ENCODE data around the gene MMP7. TPM values are rescaled to one million over a fixed set of nuclear protein-coding genes. Genes with fewer than 3 reads are reported as not detected.
"Not testable (repeated sequence)": the region's sequence is repeated elsewhere in the genome, so short reads cannot be mapped to it uniquely, and the experiment has no call there.

MMP7 gene
- polyA plus RNA-seq, 3 donors, result 26.3 to 38.4 (median 28.6) TPM

DNA sequence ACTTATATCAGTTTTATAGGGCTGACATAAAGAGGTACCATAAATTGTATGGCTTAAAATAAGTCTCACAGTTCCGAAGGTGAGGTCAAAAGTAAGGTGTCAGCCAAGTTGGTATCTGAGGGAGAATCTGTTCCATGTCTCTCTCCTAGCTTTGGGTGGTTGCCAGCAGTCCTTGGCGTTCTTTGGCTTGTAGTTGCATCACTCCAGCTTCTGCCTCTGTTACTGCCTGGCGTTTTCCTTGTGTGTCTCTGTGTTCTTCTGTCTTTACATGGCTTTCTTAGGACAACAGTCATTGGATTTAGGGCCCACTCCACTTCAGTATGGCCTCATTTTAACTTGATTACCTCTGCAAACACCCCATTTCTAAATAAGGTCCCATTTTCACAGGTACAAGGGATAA is 16.7 kb downstream of the MMP7 start:
- DNase-seq (ENCODE audit: extremely low read depth in 1 of 11, low read depth in 9 of 11, low spot score in 4 of 11), result no peak

DNA sequence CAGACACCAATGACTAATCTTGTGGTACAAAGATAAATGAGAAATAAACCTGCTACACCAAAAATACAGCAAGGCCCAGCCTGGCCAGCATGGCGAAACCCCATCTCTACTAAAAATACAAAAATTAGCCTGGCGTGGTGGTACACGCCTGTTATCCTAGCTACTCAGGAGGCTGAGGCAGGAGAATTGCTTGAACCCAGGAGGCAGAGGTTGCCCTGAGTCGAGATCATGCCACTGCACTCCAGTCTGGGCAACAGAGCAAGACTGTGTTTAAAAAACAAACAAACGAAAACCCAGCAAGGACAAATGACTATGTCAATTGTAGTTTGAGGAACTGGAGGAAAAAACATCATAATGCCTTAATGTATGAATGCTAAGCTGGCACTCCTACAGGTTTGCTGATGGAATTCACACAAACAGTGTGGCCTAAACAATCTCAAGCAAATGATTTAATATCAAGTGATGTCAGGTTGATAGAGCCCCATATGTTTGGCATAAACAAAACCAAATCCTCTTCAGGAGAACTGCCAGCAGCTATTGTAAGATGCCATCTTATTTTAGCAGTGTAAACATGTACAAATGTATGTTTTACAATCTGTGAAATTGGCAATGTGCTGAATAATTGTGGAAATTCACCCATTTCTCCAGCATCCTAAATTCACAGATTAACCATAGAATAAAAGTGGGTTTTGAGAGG is 20.0 kb downstream of the MMP7 start:
- DNase-seq (ENCODE audit: extremely low read depth in 1 of 11, low read depth in 9 of 11, low spot score in 4 of 11), result no peak

DNA sequence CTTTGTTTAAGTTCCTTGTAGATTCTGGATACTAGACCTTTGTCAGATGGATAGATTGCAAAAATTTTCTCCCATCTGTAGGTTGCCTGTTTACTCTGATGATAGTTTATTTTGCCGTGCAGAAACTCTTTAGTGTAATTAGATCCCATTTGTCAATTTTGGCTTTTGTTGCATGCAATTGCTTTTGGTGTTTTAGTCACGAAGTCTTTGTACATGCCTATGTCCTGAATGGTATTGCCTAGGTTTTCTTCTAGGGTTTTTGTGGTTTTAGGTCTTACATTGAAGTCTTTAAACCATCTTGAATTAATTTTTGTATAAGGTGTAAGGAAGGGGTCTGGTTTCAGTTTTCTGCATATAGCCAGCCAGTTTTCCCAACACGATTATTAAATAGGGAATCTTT is 27.7 kb downstream of the MMP7 start:
- not testable (repeated sequence) for DNase-seq (ENCODE audit: extremely low read depth in 1 of 11, low read depth in 9 of 11, low spot score in 4 of 11)

DNA sequence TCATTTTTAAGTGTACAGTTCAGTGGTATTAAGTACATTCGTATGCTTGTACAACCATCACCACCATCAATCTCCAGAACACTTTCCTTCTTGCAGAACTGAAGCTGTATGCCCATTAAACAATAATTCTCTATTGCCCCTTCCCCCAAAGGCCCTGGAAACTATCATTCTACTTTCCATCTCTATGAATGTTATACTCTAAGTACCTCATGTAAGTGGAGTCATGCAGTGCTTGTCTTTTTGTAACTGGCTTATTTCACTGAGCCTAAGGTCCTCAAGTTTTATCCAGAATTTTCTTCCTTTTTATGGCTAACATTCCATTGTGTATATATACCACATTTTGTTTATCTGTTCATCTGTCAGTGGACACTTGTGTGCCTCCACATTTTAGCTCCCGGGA is 29.7 kb downstream of the MMP7 start:
- no peak for DNase-seq (ENCODE audit: extremely low read depth in 1 of 11, low read depth in 9 of 11, low spot score in 4 of 11)

DNA sequence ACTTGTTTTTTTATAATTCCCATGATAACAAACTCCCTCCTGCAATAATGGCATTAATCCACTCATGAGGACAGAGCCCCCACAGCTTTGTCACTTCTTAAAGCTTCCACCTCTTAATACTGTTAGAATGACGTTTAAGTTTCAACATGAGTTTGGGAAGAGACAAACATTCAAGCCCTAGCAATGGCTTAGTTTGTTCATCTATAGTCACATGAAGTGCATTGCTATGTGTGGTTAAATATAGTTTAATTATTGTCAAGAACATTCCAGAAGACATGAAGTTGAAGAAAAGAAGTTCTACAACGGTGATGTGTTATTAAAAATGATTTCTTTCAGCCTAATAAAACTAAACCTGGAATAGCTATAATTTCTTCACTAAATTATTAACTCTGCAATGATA is 30.6 kb downstream of the MMP7 start:
- no peak for DNase-seq (ENCODE audit: extremely low read depth in 1 of 11, low read depth in 9 of 11, low spot score in 4 of 11)

DNA sequence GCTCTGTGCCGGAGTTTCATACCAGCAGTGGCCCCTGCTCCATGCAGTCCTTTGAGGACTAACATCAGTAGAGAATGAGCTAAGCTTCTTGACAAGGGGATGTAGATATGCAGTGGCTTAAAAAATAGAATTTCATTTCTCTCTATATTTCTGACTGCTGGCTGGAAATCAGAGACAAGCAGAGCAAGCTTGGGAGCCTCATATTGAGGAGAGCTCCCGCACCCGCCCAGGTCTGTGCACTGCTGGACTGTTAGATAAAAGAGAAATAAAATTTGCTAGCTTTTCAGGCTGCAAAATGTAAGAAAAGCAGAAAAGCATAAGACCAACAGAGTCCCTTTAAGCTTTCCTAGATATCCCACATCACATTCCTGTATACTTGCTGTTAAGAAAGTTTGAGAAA is 31.4 kb downstream of the MMP7 start:
- DNase-seq (ENCODE audit: extremely low read depth in 1 of 11, low read depth in 9 of 11, low spot score in 4 of 11), result no peak

DNA sequence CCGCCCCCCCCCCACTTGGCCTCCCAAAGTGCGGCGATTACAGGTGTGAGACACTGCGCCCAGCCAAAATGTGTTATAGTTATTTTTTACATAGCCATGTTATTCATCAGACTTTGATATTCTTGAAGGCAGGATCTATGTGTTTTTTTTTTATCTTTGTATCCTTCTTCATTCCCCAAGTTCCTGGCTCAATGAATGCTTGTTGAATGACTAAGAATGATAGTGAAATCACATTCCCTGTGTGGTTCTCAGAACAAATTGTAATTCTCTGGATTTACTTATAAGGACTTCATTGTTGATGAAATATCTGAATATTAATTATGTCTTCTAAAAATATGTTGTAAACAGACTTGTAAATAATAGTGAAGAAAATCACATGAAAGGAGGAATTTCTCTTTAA is 33.5 kb downstream of the MMP7 start:
- no peak for DNase-seq (ENCODE audit: extremely low read depth in 1 of 11, low read depth in 9 of 11, low spot score in 4 of 11)

DNA sequence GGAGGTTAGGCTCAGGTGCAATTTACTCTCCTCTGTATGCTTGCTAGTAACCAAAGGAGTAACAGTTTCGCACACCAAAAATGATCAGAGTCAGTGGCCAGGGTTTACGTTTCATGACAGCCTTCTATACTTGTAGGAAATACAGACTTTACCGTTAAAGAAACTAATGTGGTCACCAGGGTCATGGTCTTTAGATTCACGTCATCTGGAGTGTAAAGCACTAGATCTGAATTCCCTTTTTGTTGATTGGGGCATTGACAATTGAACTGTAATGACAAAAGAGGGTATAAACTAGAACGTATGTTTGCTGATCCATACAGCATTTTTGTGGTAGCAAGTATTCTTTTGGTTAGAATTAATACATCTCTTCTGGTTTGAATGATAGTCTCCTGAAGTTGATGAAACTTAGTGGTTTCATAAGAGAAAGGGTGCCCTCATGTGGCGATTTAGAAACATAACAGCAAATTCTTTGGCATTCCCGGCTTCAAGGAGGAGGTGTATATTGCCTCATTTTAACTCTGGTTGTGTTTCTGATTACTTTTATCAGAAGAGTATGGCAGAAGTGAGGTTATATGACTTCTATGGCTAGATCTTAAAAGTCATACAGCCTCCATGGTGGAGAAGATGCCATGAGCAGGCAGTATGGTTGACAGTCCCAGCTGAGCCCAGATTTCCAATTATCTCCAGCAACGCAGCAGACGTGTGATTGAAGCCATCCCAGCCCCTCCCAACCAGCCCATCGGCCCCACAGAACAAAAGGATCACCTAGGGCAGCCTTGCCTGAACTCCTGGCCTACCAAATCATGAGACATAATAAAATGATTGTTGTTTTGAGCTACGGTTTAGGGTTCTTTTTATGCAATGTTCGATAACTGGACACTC is 35.1 kb downstream of the MMP7 start:
- peak; percentile 50 to 80 (median 69) for DNase-seq (ENCODE audit: extremely low read depth in 1 of 11, low read depth in 9 of 11, low spot score in 4 of 11)

DNA sequence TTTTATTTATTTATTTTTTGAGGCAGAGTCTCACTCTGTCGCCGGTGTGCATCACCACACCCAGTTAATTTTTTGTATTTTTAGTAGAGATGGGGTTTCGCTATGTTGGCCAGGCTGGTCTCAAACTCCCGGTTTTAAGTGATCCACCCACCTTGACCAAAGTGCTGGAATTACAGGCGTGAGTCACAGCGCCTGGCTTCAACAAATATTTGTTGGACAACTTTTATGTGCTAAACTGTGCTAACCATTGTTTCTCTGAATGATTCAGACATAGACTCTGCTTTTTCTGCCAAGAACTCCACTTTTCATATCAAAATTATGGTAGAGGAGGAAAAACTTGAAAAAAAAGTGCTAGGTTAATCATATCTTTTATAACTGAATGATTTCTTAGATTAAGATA is 36.3 kb downstream of the MMP7 start:
- DNase-seq (ENCODE audit: extremely low read depth in 1 of 11, low read depth in 9 of 11, low spot score in 4 of 11), result no peak

DNA sequence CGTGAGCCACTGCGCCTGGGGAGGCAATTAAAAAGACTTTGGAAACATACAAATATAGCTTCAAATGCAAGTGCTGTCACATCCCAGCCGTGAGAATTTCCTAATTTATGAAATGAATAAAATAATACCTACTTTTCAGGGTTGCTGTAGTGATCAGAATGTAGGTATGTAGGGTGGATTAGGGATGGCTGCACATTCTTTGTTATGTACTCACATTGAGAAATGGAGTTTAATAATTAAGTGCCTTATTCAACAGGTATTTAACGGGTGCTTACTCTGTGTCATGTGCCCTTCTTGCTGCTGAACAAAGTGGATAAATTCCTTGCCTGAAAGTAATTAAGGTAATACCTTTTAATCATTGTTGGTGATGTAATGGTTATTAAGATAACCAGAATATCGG is 37.0 kb downstream of the MMP7 start:
- DNase-seq (ENCODE audit: extremely low read depth in 1 of 11, low read depth in 9 of 11, low spot score in 4 of 11), result peak in 1 of 11 donors; percentile 14

DNA sequence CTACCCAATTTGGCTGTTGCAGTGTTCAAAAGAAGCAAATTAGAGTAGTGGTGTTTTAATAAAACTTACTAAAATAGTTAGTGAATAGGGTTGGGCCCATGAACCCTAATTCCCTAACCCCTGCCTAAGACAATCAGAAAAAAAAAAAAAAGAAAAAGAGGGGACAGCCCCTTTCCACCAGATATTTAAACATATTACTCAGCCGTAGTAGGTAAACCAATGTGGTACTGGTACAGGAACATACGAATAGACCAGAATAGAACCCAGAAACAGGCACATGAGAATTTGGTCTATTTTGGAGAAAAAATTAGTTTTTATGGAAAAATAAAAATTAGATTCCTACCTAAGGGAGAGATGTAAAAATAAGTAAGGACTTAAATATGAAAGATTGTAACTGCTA is 38.6 kb downstream of the MMP7 start:
- DNase-seq (ENCODE audit: extremely low read depth in 1 of 11, low read depth in 9 of 11, low spot score in 4 of 11), result no peak

DNA sequence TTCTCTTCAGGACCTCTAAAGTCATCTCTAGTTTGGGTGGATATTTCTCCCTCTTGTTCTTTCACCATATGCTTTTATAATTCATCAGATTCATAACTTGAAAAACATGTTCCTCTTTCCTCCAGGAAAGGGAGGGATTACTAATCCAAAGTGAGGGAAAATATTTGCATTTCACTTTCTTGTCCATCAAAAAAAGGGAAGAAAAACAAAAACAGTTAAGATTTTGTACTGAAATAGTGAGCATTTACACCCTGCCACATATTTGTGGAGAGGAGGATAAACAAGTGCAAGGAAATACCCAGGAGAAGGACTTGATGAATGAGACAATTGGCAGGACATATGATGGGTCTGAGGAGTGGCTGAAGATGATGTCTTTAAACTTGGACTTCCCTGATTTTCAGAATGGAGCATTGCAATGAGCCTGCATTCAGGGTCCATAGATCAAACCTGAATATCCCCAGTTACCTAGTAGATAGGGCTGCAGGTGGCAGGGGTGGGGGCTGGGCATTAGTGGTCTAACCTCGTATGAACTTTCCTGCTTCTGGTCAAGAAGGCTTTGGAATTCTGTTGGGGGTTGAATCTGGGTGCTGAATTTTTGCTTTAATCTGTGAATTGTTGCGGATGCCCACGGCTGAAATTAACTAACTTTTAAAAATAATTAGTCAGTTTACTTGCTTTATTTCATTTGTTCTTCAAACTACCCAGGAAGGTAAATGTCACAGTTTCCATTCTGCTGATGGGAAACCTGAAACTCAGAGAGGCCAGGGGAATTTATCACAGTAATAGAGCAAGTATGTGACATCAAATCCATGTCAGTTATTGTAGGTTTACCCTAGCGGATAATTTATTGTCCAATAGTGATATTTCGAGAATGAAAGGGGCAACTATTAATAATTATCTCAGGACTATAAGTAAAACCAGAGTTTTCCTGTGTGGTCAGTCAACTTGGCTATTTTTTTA is 41.1 kb downstream of the MMP7 start:
- DNase-seq (ENCODE audit: extremely low read depth in 1 of 11, low read depth in 9 of 11, low spot score in 4 of 11), result no peak

DNA sequence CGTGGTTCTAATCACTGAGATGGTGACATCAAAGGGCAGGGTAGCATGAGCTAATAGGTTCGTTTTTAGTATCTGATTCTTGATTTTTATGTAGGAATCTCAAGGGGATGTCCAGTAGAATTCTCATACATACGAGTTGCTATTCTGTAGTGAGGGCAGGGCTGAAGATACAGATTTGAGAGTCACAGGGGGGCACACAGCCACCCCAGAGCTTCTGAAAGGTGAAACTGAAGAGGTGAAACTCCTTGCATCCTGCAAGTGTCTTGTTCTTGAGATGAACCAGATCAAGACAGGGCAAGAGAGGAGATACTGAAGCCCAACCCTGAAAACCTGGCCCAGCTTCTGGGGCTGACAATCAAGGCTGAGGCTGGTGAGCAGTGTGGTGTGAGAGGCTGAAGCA is 42.3 kb downstream of the MMP7 start:
- DNase-seq (ENCODE audit: extremely low read depth in 1 of 11, low read depth in 9 of 11, low spot score in 4 of 11), result no peak

DNA sequence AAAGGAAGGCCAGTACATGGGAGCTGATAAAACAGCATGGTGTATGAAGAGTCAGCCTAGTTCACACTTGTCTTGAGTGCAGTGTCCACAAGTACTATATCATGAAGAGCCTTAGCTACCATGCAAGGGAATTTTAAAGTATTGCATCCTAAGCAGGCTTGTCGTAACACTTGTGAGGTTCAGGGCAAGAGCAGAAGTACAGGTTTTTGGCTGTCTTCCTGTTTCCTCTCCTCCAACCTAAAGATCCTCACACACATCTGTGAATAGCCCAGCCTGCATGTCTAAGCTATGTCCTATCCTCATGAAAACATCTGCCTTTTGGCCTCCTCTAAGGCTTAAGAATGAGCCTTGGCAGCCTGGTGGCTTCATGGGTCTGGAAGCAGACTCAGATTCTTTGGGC is 43.3 kb downstream of the MMP7 start:
- no peak for DNase-seq (ENCODE audit: extremely low read depth in 1 of 11, low read depth in 9 of 11, low spot score in 4 of 11)

DNA sequence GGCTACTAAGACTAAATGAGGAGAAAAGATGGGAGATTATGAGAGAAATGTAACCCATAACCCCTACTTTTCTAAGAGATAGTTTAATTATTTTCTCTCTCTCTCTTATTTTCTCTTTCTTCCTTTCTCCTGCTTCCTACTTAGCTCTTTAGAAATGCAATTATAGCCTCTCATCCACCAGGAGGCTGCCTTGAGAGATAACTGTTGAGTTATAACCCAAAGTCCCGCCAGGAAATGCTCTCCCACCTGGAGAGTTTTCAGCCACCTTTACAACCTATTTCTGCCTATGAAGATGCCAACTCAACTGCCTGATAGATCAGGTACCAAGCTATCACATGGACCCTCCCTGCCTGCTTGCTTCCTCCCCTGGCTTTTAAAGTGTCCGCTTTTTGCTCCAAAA is 44.0 kb downstream of the MMP7 start:
- no peak for DNase-seq (ENCODE audit: extremely low read depth in 1 of 11, low read depth in 9 of 11, low spot score in 4 of 11)

DNA sequence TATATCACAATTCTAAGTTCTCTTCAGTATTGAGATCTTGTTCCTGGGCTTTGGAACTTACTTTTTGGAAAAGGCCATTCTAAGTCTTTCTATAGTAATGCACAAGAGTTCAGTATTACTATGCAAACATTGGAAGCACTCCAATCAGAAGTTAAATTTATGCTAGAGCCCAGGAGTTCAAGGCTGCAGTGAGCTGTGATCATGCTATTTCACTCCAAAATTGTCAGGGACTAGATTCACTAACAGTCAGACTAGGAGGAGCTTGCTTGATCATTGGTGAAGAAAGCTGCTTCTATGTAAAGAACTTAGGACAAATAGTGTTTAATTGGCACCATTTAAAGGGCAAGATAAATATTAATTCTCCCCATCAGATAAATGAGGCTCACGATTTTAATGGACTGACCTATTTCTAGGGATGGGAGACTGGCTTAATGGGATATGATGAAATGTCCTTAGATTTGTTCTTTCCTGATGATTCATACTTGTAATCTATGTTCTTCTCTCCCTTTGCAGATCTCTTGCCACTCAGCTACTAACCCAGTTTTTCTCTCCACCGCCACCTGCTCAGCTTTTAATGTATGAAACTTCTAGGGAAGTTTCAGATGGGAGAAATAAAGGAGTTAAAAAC is 45.3 kb downstream of the MMP7 start:
- DNase-seq (ENCODE audit: extremely low read depth in 1 of 11, low read depth in 9 of 11, low spot score in 4 of 11), result no peak

DNA sequence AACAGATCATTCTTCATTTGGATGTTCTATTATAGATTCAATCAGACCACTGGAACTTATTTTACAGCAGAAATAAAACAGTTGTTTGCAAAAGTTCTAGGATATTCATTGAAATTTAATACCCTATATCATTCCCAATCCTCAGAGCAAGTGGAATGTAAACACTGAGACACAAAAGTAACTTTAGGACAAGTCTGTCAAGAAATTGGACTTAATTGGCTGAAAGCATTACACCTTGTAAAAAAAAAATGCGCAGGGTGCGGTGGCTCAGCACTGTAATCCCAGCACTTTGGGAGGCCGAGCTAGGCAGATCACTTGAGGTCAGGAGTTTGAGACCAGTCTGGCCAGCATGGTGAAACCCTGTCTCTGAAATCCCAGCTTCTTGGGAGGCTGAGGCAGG is 48.1 kb downstream of the MMP7 start:
- no peak for DNase-seq (ENCODE audit: extremely low read depth in 1 of 11, low read depth in 9 of 11, low spot score in 4 of 11)

DNA sequence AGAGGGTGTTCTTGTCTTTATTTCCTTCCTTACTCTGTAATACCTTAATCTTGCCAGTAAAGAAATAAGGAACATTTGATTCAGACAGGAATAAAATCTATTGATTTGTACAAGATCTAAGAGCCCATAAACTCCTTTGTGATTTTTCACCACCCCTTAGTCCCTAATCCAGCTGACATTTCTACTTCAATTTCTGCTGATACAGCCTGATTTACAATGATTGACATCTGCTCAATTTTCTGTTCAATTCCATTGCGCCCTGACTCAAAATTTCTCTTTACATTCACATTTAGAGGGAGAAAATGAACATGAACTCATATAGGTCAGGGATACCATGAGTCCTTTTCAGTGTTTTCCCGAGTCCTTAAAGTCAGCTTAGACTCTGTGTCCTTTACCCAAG is 50.8 kb downstream of the MMP7 start:
- no peak for DNase-seq (ENCODE audit: extremely low read depth in 1 of 11, low read depth in 9 of 11, low spot score in 4 of 11)

DNA sequence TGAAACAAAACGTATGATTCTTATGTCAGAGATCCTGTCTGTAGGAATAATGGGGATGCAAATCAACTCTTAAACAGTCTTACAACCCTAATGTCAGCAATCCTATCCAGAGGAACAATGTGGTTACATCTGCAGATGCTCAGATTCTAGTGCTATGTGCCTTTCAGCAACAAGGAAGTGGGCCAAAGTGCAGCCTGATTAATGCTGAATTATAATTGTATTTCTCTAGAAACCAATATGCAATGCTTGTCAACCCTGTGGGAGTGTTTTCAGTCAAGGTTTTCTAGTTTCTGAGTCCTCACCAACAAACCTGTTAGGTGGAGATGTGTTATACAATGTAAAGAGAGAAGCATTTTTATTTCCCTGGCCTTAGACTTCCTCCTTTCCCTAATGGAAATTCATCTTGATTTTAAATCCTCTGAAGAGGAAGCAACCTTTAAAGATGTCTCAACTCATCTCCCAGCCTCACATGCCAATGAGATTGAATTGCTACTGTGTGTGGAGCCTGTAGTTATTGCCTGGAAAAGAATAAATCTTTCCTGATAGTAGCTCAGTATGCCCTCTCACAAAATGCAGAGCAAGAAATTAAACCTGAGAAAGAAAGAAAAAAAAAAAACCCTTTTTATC is 51.8 kb downstream of the MMP7 start:
- no peak for DNase-seq (ENCODE audit: extremely low read depth in 1 of 11, low read depth in 9 of 11, low spot score in 4 of 11)
